HG03354 (cell line): ENCODE data around the gene BCAS3.

ENCODE experiments used
- ATAC-seq: cut with Tn5 transposase; IDR thresholded peaks from one replicate; pipeline ENCODE4 v1.9.1; 2021; ENCODE audit warnings: mild to moderate bottlenecking; ENCODE audit not compliant: unreplicated experiment, poor library complexity, severe bottlenecking

Gene BCAS3

DNA sequence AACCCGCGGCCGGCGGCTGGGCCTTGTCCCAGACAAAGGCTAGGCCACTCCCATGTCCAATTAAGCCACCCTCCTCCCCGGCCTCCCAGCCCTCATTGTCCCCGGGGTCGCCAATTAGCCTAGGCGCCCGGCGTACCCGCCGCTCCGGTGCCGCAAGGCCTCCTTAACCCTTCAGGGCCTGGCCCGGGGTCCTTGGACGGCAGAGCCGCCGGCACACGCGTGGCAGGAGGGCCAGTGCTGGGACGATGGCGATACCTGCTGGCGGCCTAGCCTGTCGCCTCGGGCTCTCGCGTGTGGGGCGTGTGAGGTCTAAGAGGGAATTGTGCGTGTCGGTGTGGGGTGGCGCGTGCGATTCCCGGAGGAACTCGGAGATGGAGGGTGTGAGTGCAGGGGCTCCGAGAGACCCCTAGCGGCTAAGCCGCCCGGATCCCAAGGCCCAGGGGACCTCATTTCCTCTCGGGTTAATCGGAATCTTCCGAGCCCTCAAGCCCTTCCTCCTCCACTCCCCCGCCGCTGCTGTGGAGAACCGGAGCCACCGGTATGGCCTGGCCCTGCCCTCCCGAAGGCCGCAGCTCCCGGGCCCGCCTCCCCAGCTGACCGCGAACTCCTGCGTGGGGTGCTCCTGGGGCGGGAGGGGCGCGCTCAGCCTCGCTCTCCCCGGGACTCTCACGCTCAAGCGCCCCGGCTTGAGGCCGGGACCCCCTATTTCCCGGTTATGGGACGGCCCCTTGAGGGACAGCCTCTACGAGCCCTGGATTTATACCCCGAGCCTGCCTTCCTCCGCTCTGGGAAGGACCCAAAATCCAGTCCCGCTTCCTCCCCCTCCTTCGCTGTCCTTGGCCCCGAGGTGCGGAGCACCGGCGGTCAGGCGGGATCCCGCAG lies 733.9 kb downstream of the BCAS3 start:
- ATAC-seq, result no peak

GRCh38 chr17:61412143-61412859 lies 734.6 kb downstream of the BCAS3 start:
- peak; percentile 72 for ATAC-seq

DNA sequence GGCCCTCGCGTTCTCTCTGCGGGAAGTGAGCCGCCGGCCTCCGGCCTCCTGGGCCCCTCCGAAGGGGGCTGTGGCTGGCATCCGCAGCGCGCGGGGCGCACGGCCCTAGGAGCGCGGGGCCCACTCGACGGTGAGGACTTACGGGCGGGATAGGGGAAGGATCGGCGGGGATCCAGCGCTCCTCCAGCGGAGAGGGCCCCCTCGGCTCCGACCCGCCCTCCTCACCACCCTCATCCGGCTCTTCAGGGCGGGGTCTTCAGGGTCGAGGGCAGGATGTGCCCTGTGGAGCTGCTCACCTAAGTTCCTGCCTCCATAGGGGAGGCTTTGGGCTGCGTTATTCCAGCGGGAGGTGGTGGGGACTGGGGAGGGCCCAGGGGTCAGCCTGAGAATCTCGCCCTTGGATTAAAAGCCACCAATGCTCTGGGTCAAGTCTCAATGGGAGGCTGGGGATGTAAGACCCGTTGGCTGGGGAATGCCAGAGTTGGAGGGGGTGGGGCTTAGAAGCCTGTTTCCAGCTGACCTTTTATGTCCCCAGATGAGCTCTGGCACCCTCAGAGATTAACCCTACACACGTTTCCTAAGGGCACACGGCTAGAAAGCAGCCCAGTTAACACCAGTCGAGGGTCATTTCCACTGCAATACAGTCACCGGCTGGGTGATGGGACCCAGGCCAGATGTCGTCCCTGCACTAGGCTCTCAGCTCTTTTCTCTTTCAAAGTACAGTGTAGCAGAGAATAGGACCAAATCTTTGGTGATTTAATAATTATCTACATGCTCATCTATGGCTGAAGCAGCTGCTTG lies 735.4 kb downstream of the BCAS3 start:
- ATAC-seq, result no peak

GRCh38 chr17:61413661-61414126 lies 736.0 kb downstream of the BCAS3 start:
- no peak for ATAC-seq

GRCh38 chr17:61414141-61414935 lies 736.7 kb downstream of the BCAS3 start:
- ATAC-seq, result no peak

GRCh38 chr17:61414936-61415251 lies 737.2 kb downstream of the BCAS3 start:
- ATAC-seq, result no peak

DNA sequence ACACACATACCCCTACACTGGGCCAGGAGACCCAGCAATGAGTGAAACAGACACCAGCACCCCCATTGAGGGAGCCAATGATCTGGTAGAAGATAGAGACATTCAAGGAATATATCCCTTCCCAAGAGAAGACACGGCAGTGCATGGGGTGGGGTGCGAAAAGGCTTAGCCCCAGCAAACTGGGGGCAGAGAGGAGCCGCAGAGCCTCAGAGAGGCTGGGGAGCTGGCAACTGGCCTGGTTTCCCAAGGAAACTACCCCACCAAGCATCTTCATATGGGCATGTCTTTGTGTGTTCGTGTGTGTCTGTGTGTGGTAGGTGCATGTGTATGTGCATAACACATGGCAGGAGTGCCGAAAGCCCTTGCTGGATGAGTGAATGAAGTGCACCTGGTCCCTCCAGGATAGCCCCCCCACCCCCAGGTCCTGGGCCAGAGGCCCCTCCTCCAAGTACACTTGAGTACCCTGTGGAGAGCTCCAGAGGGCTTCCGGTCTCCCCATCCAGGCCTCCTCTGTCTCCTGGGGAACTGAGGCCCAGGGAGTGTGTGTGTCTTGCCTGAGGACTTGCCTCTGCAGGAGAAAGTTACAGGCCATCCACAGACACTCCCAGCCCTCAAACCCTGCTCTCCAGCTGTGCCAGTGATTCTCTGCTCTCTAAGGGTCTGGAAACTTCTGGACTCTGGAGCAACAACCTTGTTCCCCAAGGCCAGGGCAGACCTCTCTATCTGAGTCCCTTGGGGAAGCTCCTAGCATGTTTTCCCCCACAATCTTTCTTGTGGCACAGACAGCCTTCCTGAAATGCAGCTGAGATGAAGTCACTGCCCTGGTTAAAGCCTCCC lies 737.9 kb downstream of the BCAS3 start:
- ATAC-seq, result no peak

GRCh38 chr17:61416211-61416539 lies 738.5 kb downstream of the BCAS3 start:
- no peak for ATAC-seq

- peak; percentile 54 for ATAC-seq
Measured at GRCh38 chr17:61416540-61417363, 739.1 kb downstream of the BCAS3 start.

- no peak for ATAC-seq
Measured at GRCh38 chr17:61418449-61418848, 740.8 kb downstream of the BCAS3 start.

GRCh38 chr17:61419496-61420046 lies 741.9 kb downstream of the BCAS3 start:
- ATAC-seq, result no peak

DNA sequence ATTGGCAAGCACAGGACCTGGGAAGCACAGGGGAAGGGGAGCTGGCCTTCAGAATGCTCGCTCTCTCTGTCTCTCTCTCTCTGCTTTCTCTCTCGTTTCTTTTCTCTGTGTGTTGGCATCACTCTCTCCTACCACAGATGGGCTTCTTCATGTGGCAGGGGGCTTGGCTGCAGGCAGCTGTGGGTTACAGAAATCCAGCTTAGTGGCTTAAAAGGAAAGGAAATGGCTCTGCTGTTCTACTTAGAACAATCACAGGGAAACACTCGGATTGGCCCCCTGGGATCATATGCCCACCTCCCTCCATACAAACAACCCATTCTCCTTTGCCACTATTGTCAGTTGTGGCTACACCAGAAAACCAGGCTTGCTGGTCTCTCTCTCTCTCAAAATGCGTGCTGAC lies 742.4 kb downstream of the BCAS3 start:
- no peak for ATAC-seq

DNA sequence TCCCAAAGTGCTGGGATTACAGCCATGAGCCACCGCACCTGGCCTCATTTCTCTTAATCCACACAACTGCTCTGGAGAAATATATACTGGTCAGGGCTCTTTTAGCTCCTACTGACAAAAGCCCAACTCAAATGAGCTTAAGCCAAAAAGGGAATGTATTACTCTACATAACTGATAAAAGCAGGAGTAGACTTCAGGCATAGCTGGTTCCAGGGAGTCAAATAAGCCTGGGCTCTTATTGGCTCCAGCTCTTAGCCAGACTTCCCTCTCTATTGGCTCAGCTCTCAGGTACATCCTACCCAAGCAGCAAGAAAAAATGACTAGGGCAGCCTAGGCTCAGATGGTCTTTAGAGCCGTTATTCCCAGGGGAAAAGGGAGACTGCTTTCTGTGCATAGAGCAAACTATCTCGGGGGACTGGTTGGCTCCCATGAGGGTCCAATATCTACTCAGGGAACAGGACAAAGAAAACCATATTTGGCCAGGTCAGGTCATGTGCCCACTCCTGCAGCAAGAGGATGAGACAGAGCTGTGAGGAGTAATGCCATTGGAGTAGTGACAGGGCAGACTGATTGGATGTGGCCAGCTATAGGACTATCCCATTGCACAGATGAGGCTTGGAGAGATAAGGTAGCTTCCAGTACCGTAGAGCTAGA lies 743.2 kb downstream of the BCAS3 start:
- no peak for ATAC-seq

DNA sequence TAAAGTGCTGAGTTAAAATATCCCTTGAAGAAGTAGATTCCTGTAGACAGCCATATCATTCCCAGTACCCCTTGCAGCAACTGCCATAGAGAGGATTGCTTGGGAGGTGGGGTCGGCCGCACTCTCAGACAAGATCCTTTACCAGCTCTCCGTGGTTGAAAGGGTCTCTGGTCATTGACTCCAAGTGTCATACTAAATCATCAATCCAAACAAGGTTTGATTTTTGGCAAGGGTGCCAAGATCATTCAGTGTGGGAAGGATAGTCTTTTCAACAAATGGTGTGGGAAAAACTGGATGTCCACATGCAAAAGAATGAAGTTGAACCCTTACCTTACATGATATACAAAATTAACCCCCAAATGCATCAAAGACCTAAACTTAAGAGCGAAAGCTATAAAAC lies 743.8 kb downstream of the BCAS3 start:
- no peak for ATAC-seq

- ATAC-seq, result no peak
Measured at GRCh38 chr17:61422116-61422799, 744.6 kb downstream of the BCAS3 start.

- no peak for ATAC-seq
Measured at GRCh38 chr17:61422869-61423268, 745.2 kb downstream of the BCAS3 start.
